Activated naive CD4-positive, alpha-beta T cell treated with Interleukin-2 at 50 U/mL for 16 hours (primary cell): ENCODE results near the gene OTOG.

Source experiments
- DNase-seq: peaks from one replicate; pipeline ENCODE4 v3.0.0-alpha.2; 2020

The OTOG gene

DNA sequence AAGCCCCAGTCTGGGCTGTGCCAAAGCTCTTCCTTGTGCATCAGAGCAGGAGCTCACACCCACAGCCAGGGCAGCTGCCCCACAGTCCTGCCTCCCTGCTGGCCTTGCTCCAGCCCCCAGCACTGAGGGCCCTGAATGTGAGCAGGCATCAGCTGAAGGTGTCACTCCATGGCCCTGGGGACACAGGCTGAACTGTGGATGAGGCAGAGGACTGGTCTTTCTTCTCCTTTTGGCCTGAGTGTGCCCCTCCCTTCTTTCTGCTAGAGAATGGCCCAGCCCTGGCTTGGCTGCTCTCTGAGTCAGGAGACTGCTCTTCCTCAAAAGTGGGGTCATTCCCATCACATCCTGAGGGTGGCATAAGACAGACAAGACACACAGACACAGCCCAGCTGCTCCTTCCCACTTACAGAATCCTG lies 16.2 kb downstream of the OTOG start:
- DNase-seq = no peak

GRCh38 chr11:17563961-17564686 lies 17.1 kb downstream of the OTOG start:
- no peak for DNase-seq

DNA sequence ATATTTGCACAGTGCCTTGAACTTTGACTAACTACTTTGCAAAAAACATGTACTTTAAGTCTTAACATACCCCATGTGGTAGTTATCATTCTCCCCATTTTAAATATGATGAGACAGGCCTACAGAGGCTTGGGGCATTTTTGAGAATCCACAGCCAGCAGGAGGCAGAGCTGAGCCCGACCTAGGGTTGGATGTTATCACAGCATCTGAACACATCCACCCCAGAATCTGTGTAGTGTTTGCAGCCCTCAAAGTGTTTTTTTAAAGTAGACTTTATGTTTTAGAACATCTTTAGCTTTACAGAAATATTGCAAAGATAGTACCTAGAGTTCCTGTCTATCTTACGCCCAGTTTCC lies 17.6 kb downstream of the OTOG start:
- no peak for DNase-seq

DNA sequence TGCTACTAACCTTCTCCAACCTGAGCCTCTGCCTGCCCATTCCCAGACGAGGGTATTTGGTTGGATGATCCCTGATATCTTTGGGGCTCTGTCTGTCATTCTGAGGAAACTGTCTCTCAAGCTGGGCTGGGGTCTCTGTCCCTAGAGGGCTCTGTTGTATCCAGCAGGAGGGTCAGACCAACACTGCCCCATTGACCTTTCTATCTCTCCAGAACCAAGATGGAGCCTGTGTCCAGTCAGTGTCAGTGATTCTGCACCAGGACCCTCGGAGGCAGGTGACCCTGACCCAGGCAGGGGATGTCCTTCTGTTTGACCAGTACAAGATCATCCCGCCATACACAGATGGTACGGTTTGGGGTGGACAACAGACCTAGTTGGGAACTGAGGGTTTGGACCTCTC lies 21.9 kb downstream of the OTOG start:
- DNase-seq = no peak

DNA sequence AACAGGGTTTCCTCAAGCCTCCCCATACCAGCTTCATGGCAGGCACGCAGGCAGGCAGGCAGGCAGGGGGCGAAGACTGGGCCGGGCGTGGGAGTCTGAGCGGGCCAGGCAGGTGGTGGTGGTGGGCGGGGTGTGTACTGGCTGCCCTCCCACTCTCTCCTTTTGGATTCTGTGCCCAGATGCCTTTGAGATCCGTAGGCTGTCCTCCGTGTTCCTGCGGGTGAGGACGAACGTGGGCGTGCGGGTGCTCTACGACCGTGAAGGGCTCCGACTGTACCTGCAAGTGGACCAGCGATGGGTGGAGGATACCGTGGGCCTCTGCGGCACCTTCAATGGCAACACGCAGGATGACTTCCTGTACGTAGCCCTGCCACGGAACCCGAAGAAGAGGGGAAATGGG lies 23.0 kb downstream of the OTOG start:
- DNase-seq = no peak

GRCh38 chr11:17571431-17572358 lies 24.6 kb downstream of the OTOG start:
- DNase-seq = no peak

DNA sequence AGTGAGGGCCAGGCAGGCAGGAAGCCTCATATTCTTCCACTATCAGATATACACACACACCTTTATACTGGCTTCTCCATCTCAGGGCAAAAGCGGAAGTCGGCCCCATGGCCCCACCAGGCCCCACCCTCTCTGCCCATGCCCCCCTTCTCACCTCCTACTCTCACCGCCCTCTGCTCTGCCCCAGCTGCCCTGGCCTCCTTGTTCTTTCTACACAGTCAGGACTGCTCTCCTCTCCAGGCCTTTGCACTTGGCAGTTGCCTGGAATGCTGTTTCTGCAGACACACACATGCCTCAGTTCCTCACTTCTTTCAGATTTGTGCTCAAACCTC lies 25.3 kb downstream of the OTOG start:
- DNase-seq = no peak

DNA sequence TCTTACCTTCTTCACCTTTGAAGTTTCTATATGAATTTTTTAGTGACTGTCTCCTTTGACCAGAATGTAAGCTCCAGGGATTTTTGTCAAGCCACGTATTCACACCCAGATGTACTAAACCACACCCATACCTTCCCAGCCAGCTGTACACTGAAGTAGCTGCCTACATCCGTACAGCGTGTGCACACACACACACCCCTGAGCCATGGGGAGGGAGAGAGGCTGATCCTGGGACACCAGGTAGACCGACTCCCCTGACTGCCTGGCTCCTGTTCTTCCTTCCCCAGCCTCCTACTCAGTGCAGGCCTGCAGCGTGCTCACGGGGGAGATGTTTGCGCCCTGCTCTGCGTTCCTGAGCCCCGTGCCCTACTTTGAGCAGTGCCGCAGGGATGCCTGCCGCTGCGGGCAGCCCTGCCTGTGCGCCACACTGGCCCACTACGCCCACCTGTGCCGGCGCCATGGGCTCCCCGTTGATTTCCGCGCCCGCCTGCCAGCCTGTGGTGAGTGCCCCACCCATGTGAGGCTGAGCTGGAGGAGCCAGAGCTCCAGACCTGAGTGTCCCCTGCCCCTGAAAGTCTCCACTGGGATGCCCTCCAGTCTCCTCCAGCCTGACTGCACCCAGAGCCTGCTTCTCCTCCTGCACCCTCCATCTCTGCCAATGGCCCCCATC lies 25.9 kb downstream of the OTOG start:
- DNase-seq = no peak

DNA sequence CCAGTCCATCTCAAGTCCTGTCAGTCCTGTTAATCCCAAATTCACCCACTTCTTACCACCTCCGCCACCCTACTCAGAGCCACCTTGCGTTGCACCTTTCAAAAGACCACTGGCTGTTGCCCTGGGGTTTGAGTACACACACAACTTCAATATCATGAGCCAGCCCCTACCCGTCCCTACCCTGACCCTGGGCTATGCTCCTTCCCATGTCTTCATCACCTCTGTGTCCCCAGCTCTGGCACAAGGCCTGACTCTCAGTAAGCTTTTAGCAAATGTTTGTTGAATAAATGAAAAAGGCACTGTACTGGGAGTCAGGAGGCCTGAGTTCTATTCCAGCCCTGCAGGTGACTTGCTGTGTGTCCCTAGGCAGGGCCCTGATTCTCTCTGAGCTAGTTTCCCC lies 26.5 kb downstream of the OTOG start:
- no peak for DNase-seq

DNA sequence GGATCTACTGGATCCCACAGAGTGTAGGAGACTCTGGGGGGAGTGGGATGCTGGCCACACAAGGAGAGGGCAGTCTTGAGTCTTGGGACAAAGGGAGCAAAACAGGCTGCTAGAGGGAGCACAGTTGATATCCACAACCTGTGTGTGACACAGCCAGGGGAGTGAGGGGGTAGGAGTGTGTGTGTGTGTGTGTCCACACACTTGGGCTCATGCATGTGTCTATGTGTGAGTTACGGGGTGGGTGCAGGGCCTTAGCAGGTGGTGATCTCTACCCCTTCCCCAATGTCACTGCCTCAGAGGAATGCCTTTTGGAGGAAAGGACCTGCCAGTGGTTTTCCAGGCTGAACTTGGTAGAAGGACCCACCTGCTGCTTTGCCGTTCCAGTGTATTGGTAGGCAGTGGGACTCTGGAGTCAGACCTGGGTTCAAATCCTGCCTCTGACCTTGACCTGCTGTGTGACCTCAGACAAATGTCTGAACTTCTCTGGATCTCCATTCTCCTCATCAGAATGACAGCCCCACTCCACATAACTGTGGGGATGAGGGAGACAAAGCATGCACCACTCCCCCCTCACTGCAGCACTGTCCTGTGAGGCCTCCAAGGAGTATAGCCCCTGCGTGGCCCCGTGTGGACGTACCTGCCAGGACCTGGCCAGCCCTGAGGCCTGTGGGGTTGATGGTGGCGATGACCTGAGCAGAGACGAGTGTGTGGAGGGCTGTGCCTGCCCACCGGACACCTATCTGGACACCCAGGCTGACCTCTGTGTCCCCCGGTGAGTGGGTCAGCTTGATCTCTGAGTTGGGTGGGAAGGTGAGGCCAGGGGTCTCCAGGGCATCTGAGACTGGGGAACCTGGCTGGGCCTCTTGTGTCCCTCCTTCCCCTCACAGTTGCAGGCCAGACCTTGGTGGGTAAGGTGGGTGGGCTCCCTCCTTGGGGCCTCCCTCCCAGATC lies 27.4 kb downstream of the OTOG start:
- no peak for DNase-seq

GRCh38 chr11:17575431-17576425 lies 28.7 kb downstream of the OTOG start:
- DNase-seq = no peak

GRCh38 chr11:17578296-17578695 lies 31.2 kb downstream of the OTOG start:
- DNase-seq = no peak

DNA sequence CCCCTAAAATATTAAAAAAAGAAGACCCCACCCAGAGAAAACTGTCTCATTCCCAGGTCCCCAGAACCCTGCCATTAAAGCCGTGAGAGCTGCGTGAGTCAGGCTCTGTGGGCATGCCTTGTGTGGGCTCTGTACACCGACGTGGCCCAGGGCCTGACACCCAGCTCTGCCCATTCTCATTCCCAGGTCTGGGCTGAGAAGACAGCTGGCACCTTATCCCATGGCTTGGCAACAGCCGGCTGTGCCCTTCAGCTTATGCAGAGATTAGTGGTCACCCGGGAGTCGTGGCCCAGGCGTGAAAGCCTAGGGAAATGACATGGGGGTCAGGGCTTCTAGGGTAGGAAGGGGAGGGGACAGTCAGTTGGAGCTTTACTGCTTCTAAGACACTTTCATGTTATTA lies 31.9 kb downstream of the OTOG start:
- DNase-seq = no peak

DNA sequence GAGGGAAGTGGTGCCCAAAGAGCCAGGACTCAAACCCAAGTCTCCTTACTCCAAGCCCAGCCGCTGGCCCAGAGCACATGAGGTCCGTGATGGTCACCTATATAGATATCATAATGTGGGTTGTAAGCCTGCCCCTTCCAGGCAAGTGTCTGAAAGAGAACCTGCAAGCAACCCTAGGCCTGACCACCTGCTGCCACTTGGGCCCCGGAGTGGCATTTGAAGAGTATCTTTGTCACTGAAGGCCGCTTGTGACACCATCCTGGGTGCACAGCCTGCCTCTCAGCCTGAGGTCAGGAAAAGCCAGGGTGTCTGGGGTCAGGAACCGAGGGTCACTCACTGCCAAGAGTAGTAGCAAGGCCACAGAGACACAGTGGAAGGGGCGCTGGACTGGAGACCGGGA lies 32.4 kb downstream of the OTOG start:
- no peak for DNase-seq

- DNase-seq = no peak
Observed at GRCh38 chr11:17580271-17580670, 33.2 kb downstream of the OTOG start.

DNA sequence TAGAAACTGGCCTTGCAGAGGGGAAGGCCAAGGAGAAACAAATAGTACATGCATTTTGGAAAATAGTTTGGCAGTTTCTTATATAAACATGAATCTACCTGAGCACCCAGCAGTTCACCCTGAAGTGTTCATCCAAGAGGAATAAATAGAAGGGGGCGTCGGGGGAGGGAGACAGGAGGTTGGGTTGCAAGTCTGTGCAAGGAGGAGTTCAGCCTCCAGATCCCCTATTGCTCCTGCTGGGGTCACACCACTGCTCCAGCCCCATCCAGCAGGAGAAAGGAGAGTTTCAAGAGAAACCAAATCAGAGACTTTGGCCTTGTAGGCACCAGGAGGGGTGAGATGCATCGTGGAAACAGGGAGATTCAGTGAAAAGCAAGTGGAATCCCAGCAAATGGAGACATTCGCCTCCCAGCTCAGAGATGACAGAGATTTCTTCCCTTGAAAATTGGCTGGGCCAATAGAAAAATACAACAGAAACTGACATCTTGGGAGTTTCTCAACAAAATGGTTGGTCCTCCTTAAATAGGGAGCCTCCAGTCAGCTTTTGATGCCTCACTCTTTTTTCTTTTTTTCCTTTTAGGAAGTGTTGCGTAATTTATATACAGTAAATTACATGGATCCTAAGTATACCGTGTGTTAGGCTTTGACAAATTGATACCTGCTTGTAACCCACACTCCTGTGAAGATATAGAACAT lies 34.1 kb downstream of the OTOG start:
- no peak for DNase-seq

GRCh38 chr11:17581732-17582053 lies 34.6 kb downstream of the OTOG start:
- no peak for DNase-seq

DNA sequence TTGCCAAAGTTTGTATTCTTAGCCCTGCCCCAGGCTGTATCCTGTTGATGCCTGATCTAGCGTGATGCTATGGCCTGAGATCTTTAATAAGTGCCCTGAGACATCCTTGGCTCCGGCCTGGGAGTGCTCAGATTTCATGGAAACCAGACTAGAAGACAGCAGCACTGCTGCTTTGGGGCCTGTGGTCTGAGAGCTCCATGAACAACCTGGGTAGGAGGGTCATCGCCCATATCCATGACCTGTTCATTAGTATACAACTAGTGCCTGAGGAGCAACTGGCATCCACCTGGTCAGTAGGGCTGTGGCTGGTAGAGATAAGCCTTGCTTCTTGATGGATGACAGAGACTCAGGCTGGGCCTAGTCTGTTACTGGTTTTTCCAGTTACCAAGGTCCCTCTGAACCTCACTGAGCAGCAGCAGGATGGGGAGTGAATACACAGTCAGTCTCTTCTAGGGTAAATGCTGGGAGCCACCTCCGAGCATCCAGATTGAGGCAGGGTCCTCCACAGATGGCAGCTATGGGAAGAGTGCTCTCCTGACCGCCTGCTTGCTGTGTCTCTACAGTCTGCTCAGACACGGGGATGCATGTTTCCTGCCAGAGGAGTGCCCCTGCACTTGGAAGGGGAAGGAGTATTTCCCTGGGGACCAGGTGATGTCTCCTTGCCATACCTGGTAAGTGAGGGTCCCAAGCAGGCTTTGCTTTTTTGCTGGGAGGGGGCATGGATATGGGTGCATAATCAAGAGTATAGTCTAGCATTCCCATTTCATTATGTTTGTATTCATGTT lies 39.0 kb downstream of the OTOG start:
- DNase-seq = no peak

DNA sequence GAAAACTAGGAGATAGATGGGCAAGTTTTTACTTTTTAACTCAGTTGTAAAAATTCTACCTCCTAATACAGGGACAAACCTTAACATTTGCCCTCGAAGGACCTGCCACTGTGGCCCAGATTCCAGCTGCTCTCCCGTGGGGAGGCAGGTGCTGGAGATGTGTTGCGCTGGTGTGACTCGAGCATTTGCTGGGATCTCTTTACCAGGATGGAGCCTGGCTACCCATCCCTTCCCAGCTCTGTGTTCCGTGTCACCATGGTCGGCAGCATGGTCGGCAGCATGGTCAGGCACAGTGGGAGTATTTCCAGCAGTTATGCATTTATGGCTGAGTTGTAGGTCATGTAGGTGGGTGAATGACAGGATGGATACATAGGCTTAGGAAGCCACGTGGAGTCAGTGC lies 41.1 kb downstream of the OTOG start:
- DNase-seq = no peak

- no peak for DNase-seq
Observed at GRCh38 chr11:17588721-17589120, 41.7 kb downstream of the OTOG start.
